ENCODE data around the gene REEP3. TPM values are rescaled to one million over a fixed set of nuclear protein-coding genes. Genes with fewer than 3 reads are reported as not detected.

REEP3 gene
- polyA plus RNA-seq, 3 donors = 29.7 to 35.7 (median 32.6) TPM

- no peak for DNase-seq (ENCODE audit: low read depth in 3 of 3, low spot score in 2 of 3)
These were observed 15.6 kb upstream of the REEP3 start for GRCh38 chr10:63505562-63505961.

- no peak for DNase-seq (ENCODE audit: low read depth in 3 of 3, low spot score in 2 of 3)
These were observed 14.6 kb upstream of the REEP3 start for GRCh38 chr10:63506554-63506953.

- DNase-seq (ENCODE audit: low read depth in 3 of 3, low spot score in 2 of 3) = no peak
These were observed 6.0 kb upstream of the REEP3 start for GRCh38 chr10:63515002-63515763.

DNA sequence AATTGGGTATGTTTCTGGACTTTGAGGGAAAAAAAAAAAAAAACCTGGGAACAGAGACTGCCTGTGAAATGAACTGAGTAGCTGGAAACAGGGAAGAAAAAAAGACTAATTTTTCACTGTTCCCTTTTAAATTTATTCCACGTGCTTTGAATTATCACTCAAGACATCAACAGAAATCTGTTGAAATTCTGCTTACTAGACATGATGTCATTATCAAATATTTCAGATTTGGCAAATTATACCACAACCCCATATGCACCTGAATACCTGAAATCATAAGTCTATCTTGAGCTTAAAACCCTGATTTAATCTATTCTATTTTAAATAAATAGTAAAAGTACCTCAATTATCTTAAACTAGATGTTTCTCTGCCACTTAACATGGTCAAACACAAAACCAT is 5.0 kb upstream of the REEP3 start:
- no peak for DNase-seq (ENCODE audit: low read depth in 3 of 3, low spot score in 2 of 3)

DNA sequence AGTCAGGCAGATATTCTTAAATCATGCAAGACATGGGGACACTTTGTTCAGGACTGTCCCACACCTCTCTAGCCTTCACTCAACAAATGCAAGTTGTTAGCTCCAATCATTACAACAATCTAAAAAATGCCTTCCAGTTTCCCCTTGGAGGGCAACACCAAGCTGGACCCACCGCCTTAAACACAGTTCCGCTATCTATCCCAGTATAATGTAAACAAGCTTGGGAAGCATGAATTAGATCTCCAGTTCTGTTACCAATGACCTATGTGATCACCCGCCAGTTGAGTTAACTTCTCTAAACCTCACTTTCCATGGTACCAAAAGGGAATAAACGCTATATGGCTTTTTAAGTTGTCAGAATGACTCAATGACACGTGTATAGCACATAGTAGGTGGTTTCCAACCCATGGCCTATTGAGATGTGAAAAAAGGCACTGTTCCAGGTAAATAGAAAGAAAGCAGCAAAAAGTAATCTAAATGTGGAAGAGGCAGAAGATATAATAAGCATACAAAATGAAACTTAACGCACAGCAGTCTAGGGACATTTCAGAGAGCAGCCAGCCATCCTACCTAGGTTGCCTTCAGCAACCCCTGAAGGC is 2.4 kb upstream of the REEP3 start:
- no peak for DNase-seq (ENCODE audit: low read depth in 3 of 3, low spot score in 2 of 3)

DNA sequence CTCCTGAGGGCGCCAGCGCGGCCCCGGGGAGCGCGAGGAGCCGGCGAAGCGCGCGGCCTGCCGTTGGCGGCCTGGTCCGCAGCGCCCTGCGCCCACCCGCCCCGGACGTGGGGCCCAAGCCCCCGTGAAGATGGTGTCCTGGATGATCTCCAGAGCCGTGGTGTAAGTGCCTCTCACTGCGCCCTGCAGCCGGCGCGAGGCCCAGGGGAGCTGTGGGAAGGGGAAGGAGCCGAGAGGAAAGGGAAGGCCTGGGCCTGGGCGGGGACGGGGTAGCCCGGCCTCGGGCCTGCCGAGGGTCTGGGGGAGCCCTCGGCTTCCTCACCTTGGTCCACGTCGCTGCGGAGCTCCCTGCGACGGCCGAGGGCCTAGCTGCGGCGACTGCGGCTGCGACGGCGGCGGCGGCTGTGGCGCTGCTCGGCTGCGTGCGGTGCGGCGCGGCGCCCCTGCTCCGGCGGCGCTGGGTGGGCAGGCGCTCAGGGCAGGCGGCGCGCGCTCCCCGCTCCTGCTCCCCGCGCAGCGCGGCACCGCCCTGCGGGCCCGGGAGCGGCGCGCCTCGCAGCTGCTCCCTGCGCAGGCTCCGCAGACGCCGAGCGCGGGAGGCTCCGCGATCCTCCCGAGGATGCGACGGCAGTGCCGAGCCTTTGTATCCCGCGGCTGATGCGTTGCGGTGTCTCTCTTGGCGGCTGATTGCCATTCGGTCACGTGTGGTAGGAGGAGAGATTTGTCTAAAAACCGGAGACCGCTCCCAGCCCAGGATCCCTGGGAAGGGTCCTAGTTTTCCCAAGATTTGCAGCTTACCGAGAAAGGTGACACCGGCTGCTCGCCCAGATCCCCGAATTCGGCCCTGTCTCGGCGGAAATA is 445 bp downstream of the REEP3 start:
- DNase-seq (ENCODE audit: low read depth in 3 of 3, low spot score in 2 of 3) = peak in 2 of 3 donors; percentile 60 to 68

- DNase-seq (ENCODE audit: low read depth in 3 of 3, low spot score in 2 of 3) = peak in 1 of 3 donors; percentile 58
These were observed 1.1 kb downstream of the REEP3 start for GRCh38 chr10:63522277-63522687.

DNA sequence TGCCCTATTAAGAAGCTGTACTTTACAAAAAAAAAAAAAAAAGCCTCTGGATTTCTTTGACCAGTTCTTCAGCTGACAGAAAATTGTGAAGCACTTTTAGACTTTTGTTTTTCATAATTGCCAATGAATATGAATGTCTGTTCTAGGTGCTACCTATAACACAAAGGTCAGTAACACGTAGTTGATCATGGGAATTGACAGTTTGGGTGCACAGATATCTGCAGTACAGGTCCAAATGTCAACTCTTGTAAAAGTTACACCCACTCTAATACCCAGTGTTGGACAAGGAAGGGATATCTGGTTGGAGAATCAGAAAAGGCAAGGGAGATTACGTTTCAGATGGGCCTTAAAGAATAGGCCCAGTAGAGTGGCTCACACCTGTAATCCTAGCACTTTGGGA is 1.8 kb downstream of the REEP3 start:
- peak in 1 of 3 donors; percentile 2 for DNase-seq (ENCODE audit: low read depth in 3 of 3, low spot score in 2 of 3)

GRCh38 chr10:63525021-63525420 is 3.8 kb downstream of the REEP3 start:
- DNase-seq (ENCODE audit: low read depth in 3 of 3, low spot score in 2 of 3) = no peak

DNA sequence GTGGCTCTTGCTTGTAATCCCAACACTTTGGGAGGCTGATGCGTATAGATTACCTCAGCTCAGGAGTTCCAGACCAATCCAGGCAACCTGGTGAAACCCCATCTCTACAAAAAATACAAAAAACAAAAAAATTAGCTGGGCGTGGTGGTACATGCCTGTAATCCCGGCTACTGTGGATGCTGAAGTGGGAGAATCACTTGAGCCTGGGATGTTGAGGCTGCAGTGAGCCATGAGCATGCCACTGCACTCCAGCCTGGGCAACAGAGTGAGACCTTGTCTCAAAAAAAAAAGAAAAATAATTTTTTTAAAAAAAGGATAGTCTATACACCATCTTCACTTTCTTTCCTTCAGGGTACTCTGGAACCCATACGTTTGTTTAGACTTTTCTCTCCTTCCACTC is 6.2 kb downstream of the REEP3 start:
- DNase-seq (ENCODE audit: low read depth in 3 of 3, low spot score in 2 of 3) = no peak

DNA sequence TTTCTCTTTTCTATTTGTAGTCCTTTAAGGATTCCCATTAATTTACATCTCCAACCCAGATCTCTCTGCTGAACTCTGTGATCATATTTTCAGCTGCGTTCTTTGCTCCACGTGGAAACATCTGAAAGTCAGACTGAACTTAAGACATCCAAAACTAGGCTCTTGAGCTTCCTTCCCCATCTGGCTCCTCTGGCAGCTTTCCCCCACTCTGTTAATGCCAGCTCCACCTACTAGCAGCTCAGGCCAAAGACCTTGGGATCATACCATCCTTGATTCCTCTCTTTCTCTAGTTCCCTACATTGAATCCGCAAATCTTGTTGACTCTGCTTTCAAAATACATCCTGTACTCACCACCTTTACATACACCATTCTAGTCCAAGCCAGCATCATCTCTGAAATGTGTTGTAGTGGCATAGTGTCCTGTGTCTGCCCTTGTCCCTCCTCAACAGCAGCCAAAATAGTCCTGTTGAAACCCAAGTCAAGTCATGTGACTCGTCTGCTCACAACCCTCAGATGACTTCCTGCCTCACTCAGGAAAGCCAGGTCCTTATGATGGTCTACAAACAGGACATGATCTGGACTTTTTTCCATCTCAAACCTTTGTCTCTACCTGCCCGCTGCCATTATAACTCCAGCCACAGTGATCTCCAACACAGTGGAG is 7.0 kb downstream of the REEP3 start:
- no peak for DNase-seq (ENCODE audit: low read depth in 3 of 3, low spot score in 2 of 3)

DNA sequence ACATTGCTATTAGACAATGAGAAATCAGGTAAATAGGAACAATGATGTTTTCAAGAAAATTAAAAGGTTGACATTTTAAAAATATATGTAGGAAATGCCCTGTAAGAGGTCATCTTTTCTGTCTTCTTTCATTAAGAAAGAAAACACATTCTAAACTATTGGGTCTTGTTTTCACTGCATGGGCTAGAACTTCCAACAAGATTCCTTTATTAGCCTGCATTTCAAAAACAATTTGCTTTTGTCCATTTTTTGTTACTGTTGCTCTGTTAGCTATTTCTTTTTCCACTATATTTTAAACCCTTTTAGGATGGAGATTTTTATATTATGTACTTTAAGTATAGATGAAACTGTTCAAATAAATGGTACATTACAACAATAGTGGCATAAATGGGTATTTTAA is 9.2 kb downstream of the REEP3 start:
- DNase-seq (ENCODE audit: low read depth in 3 of 3, low spot score in 2 of 3) = no peak

DNA sequence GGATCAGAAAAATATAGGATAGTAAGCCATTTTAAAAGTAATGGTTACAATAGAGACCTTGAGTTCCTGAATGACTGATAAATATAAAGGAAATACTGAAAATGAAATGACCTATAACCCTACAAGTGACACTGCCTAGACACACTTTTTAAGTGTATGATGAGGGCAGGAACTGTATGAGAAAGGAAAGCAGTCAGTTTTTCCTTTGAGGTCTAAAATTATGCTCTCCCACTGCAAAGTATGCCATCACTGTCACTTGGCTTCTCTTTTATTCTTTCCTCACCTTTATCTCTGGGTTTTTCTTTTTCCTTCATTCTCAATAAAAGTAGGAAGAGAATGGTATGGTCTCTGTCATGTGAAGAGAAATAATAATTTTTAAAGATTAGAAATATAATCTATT is 13.5 kb downstream of the REEP3 start:
- DNase-seq (ENCODE audit: low read depth in 3 of 3, low spot score in 2 of 3) = no peak

DNA sequence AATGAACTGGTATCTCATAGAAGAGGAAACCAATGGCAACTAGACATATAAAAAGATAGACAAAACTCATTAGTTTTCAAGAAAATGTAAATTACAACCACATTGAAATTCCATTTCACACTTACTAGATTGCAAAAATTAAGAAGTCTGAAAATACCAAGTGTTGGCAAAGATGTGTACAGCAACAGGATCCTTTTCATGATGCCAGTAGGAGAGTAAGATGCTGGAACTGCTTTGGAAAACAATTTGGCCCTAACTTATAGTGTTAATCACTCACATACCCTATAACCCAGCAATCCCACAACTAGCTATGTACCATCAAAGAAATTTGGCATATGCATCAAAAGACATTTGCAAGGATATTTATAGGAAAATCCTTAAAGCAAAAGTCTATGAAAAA is 15.5 kb downstream of the REEP3 start:
- no peak for DNase-seq (ENCODE audit: low read depth in 3 of 3, low spot score in 2 of 3)

DNA sequence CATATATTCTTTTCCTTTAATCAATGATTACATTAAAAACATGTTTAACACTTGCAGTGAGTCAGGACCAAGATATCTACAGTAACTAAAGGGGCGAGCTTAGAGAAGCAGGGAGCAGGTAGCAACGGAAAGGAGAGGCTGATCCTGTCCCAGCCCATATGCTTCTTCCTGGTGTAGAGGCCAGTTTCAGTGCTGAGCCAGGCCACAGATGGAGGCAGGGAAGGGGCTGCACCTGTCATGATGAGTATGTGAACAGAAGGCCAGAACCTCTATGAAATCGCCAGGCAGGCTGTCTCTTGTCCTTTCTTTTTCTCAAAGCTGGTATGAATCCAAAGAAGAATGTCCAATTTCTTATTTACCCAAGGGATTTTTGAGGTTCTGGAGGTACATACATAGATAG is 16.3 kb downstream of the REEP3 start:
- no peak for DNase-seq (ENCODE audit: low read depth in 3 of 3, low spot score in 2 of 3)

DNA sequence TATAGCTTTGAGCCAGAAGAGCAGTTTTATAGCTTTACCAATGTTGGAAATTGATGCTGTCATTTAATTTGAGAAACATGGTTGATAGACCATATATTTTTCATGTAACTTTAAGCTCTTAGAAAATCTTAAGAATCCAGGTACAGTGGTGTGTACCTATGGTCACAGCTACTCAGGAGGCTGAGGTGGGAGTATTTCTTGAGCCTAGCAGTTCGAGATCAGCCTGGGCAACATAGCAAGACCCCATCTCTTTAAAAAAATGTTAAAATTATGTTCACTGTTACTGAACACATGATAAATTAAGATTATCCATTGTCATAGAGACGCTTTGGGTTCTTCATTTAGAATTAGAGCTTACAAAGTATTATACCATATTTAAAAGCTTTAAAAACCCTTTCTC is 18.2 kb downstream of the REEP3 start:
- DNase-seq (ENCODE audit: low read depth in 3 of 3, low spot score in 2 of 3) = no peak

GRCh38 chr10:63539994-63540393 is 18.8 kb downstream of the REEP3 start:
- no peak for DNase-seq (ENCODE audit: low read depth in 3 of 3, low spot score in 2 of 3)

DNA sequence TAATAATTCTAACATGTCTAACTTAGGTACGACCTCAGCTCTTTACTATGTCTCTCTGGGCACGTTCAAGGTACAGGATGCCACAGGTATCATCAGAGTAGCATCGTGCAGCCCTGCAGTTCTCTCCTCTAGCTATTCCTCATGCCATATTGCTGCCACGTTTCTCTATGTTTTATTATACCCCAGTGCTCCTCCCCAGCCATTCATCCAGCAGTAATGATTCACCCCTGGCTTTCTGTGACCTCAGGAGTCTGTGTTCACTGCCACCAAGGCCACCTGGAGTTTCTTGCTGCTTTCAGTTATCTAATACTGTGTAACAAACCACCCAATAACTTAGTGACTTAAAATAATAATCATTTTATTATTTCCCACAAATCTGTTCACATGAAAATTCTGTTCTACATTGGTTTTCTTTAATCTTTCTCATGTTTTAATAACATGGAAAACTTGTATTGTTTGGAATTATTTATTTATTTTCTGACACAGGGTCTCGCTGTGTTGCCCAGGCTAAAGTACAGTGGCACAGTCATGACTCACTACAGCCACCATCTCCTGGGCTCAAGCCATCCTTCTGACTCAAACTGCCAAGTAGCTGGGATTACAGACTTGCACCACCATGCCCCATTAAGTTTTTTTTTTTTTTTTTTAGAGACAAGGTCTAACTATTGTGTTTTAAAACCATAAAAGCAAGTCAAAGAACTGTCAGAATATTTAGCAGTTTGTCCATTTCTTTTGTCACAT is 21.8 kb downstream of the REEP3 start:
- DNase-seq (ENCODE audit: low read depth in 3 of 3, low spot score in 2 of 3) = no peak

GRCh38 chr10:63543576-63543962 is 22.4 kb downstream of the REEP3 start:
- no peak for DNase-seq (ENCODE audit: low read depth in 3 of 3, low spot score in 2 of 3)

DNA sequence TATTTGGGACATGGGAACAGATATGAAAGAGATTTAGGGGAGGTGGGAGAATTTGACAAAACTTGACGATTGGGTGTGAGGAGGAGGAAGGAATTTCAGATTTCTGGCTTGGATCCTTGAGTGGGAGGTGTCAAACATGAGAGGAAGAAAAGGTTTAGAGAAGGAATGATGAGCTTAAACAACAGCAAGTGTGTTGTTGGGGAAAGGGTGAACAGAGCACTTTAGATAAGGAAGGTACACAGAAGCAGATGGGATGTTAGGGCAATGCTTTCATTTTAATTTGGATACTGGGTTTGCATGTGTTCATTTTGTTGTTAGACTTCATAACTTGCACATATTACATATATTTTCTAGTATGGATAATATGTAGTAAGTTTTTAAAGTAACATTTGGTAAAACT is 23.2 kb downstream of the REEP3 start:
- no peak for DNase-seq (ENCODE audit: low read depth in 3 of 3, low spot score in 2 of 3)
